ENCODE measurements around the gene GBE1. TPM values are rescaled to one million over a fixed set of nuclear protein-coding genes. Genes with fewer than 3 reads are reported as not detected.

Gene GBE1
- total and polyA plus RNA-seq, 10 of the 15 experiments (the other 5 are each of a cell fraction or from before 2014, with no cell fraction given) = 21.4 to 62.2 (median 41.5) TPM

GRCh38 chr3:81549831-81550230, 211.6 kb downstream of the GBE1 start:
- Histone ChIP-seq H4K20me1 (ENCODE audit: control insufficient read depth, insufficient read depth) (0 out of 2 replicates have a peak, but pooled peaks cover 3% of the 10 kb centered on the region), H3K9ac (ENCODE audit: control insufficient read depth, insufficient read depth, low read length) (no peak overlapping the region), H3K27me3 (replicated peaks in 1 of 2; ENCODE audit: control insufficient read depth in 2 of 2, insufficient read depth in 2 of 2, low read length in 1 of 2) (no peaks in the 10 kb centered on the region), H3K36me3 (ENCODE audit: control insufficient read depth in 2 of 2, insufficient read depth in 2 of 2, low read length in 1 of 2) (no peaks in the 10 kb centered on the region), H3K4me2 (ENCODE audit: control insufficient read depth, insufficient read depth) (no peak overlapping the region), H3K4me1 (ENCODE audit: control insufficient read depth, insufficient read depth, low read length) (no peaks in the 10 kb centered on the region), H2AFZ (ENCODE audit: control insufficient read depth, low read depth, low read length) (no peak overlapping the region), H3K79me2 (ENCODE audit: control insufficient read depth, insufficient read depth, low read length) (no peaks in the 10 kb centered on the region), H3K27ac (ENCODE audit: control insufficient read depth, insufficient read depth) (no peak overlapping the region), H3K4me3 (no peak overlapping the region), H3K9me3 (replicated peaks; ENCODE audit: control insufficient read depth, insufficient read depth, low read length) (no peaks in the 10 kb centered on the region)
- TF ChIP-seq TAF1 (IDR thresholded peaks at IDR 0.05; ENCODE audit: borderline replicate concordance, low read depth, low read length) (no peak), SMARCA5 (IDR thresholded peaks at IDR 0.05) (no peak), SMAD1 (IDR thresholded peaks at IDR 0.05; ENCODE audit: low read depth, partially characterized antibody) (no peak), ZSCAN29 (IDR thresholded peaks at IDR 0.05) (no peak), HCFC1 (IDR thresholded peaks at IDR 0.05; ENCODE audit: low read length) (no peak), MTA3 (IDR thresholded peaks at IDR 0.05; ENCODE audit: borderline replicate concordance, low read length) (no peak), PBX3 (IDR thresholded peaks at IDR 0.05; ENCODE audit: insufficient replicate concordance, low read depth, low read length) (no peak), NR2C2 (IDR thresholded peaks at IDR 0.05; ENCODE audit: borderline replicate concordance, control insufficient read depth, insufficient read length, low read depth) (no peak)
- TF ChIP-seq, protein P1, sequence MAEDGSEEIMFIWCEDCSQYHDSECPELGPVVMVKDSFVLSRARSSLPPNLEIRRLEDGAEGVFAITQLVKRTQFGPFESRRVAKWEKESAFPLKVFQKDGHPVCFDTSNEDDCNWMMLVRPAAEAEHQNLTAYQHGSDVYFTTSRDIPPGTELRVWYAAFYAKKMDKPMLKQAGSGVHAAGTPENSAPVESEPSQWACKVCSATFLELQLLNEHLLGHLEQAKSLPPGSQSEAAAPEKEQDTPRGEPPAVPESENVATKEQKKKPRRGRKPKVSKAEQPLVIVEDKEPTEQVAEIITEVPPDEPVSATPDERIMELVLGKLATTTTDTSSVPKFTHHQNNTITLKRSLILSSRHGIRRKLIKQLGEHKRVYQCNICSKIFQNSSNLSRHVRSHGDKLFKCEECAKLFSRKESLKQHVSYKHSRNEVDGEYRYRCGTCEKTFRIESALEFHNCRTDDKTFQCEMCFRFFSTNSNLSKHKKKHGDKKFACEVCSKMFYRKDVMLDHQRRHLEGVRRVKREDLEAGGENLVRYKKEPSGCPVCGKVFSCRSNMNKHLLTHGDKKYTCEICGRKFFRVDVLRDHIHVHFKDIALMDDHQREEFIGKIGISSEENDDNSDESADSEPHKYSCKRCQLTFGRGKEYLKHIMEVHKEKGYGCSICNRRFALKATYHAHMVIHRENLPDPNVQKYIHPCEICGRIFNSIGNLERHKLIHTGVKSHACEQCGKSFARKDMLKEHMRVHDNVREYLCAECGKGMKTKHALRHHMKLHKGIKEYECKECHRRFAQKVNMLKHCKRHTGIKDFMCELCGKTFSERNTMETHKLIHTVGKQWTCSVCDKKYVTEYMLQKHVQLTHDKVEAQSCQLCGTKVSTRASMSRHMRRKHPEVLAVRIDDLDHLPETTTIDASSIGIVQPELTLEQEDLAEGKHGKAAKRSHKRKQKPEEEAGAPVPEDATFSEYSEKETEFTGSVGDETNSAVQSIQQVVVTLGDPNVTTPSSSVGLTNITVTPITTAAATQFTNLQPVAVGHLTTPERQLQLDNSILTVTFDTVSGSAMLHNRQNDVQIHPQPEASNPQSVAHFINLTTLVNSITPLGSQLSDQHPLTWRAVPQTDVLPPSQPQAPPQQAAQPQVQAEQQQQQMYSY (CRISPR knock-in tag; IDR thresholded peaks at IDR 0.05) = no peak
- TF ChIP-seq, protein P2, sequence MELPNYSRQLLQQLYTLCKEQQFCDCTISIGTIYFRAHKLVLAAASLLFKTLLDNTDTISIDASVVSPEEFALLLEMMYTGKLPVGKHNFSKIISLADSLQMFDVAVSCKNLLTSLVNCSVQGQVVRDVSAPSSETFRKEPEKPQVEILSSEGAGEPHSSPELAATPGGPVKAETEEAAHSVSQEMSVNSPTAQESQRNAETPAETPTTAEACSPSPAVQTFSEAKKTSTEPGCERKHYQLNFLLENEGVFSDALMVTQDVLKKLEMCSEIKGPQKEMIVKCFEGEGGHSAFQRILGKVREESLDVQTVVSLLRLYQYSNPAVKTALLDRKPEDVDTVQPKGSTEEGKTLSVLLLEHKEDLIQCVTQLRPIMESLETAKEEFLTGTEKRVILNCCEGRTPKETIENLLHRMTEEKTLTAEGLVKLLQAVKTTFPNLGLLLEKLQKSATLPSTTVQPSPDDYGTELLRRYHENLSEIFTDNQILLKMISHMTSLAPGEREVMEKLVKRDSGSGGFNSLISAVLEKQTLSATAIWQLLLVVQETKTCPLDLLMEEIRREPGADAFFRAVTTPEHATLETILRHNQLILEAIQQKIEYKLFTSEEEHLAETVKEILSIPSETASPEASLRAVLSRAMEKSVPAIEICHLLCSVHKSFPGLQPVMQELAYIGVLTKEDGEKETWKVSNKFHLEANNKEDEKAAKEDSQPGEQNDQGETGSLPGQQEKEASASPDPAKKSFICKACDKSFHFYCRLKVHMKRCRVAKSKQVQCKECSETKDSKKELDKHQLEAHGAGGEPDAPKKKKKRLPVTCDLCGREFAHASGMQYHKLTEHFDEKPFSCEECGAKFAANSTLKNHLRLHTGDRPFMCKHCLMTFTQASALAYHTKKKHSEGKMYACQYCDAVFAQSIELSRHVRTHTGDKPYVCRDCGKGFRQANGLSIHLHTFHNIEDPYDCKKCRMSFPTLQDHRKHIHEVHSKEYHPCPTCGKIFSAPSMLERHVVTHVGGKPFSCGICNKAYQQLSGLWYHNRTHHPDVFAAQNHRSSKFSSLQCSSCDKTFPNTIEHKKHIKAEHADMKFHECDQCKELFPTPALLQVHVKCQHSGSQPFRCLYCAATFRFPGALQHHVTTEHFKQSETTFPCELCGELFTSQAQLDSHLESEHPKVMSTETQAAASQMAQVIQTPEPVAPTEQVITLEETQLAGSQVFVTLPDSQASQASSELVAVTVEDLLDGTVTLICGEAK (IDR thresholded peaks at IDR 0.05; ENCODE audit: borderline replicate concordance) = no peak
- 96% methylated on average over 2 of the region's 2 CpGs for WGBS (ENCODE audit: insufficient coverage, insufficient replicate concordance, low lambda C conversion rate, missing lambda C conversion rate)
- ChIA-PET SMC1A (ENCODE audit: uncharacterized antibody, unreplicated experiment) (no interaction called here), CTCF (no interaction called here), RAD21 (ENCODE audit: unreplicated experiment) (no interaction called here), POLR2A (no interaction called here)
- ATAC-seq (no peak), FAIRE-seq (no peak), DNase-seq (ENCODE audit: low read depth, low spot score) (no peak)
- intact Hi-C loops (cut with micrococcal nuclease; ENCODE audit: unreplicated experiment) (no loop called here), in situ Hi-C loops (cut with MboI) (no loop called here)
- BruUV-seq (replicated peaks) = no TSS peak
